ENCODE results near the gene RNASE13.
A peak's percentile ranks its signal among the peaks of the same experiment; 100 is the strongest.

RNASE13 gene

GRCh38 chr14:21072781-21073339, 38.3 kb upstream of the RNASE13 start:
- Histone ChIP-seq H3K36me3 (ENCODE audit: control insufficient read depth, insufficient read depth, low read length) (peaks cover 49% of the 10 kb centered on the region), H3K4me1 (ENCODE audit: control insufficient read depth, insufficient read depth, low read length) (peaks cover 9% of the 10 kb centered on the region), H3K9me3 (ENCODE audit: control insufficient read depth, insufficient read depth, low read depth, low read length) (no peaks in the 10 kb centered on the region), H3K27me3 (ENCODE audit: control insufficient read depth, insufficient read depth, low read length) (peaks cover 11% of the 10 kb centered on the region; the same call in 1 of the 2 replicates), H3K9ac (ENCODE audit: low read length) (no peak overlapping the region), H3K4me3 (ENCODE audit: low read depth, low read length) (no peak overlapping the region), H3K27ac (ENCODE audit: low read depth, low read length) (no peak overlapping the region)

DNA sequence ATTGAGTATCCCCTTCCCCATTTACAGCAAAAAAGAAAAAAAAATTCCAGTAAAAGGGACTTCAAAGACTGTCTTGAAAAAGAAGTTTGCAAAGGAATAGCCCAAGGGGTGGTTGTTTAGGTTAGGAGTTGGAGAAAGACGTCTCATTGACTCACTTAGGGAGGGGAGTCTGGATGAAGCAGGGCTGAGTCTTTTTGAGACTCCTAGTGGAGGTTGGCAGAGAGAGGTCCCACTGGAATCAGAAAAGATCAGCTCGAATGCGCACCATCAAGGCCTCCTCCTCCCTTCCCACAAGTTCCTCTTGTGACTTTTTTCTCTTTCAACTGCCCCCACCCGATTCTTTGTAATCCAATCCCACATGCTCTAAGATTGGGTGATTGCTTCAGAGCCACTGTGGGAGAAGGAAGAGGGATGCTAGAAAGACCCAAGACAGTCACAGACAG, 37.4 kb upstream of the RNASE13 start:
- Histone ChIP-seq H3K36me3 (ENCODE audit: control insufficient read depth, insufficient read depth, low read length) (peaks cover 41% of the 10 kb centered on the region), H3K9me3 (ENCODE audit: control insufficient read depth, insufficient read depth, low read depth, low read length) (no peaks in the 10 kb centered on the region), H3K4me3 (ENCODE audit: low read depth, low read length) (peak overlapping the region; percentile 82), H3K9ac (ENCODE audit: low read length) (peak overlapping the region; percentile 89), H3K27ac (ENCODE audit: low read depth, low read length) (peak overlapping the region; percentile 75; the same call in 1 of the 2 replicates), H3K4me1 (ENCODE audit: control insufficient read depth, insufficient read depth, low read length) (peaks cover 9% of the 10 kb centered on the region), H3K27me3 (ENCODE audit: control insufficient read depth, insufficient read depth, low read length) (peaks cover 18% of the 10 kb centered on the region)

DNA sequence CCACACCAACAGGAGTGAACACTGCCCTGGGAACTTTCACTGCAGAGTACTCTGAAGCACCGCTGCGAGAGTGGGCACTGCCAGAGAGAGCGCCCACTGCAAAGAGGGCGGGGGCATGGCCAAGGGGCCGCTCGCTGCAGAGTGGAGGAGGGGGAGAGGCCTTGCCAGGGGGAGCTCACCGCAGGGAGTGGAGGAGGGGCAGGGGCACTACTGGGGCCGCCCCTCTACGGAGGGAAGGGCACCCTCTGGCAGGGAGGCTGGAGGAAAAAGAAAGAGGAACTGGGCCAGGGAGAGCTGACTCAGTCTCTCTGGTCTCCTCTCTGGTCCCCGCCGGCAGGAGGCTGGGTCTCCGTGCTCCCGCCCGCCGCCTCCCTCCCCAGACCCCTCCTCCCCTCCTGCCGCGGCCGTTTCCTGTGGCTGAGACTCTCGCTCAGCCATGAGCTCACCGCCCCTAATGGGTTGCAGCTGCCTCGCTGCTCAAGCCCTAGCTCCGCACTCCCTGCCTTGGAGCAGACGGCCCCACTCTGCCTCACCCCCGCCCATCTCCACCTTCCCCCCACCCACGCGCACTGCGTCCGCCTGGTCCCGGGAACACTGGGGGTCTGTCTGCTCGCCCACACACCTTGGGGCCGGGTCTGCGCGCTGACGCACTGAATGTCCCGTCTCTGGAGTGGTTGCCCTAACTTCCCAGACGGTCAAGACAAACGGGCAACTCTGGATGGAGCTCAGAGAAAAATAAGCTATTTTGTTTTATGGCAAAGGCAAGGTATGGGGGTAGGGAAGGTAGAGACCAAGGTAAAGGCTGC, 36.8 kb upstream of the RNASE13 start:
- Histone ChIP-seq H3K4me1 (ENCODE audit: control insufficient read depth, insufficient read depth, low read length) (peaks cover 9% of the 10 kb centered on the region), H3K9ac (ENCODE audit: low read length) (peak overlapping the region; percentile 89), H3K9me3 (ENCODE audit: control insufficient read depth, insufficient read depth, low read depth, low read length) (no peaks in the 10 kb centered on the region), H3K27me3 (ENCODE audit: control insufficient read depth, insufficient read depth, low read length) (peaks cover 18% of the 10 kb centered on the region), H3K4me3 (ENCODE audit: low read depth, low read length) (peak overlapping the region; percentile 82), H3K27ac (ENCODE audit: low read depth, low read length) (peak overlapping the region; percentile 75), H3K36me3 (ENCODE audit: control insufficient read depth, insufficient read depth, low read length) (peaks cover 36% of the 10 kb centered on the region)

DNA sequence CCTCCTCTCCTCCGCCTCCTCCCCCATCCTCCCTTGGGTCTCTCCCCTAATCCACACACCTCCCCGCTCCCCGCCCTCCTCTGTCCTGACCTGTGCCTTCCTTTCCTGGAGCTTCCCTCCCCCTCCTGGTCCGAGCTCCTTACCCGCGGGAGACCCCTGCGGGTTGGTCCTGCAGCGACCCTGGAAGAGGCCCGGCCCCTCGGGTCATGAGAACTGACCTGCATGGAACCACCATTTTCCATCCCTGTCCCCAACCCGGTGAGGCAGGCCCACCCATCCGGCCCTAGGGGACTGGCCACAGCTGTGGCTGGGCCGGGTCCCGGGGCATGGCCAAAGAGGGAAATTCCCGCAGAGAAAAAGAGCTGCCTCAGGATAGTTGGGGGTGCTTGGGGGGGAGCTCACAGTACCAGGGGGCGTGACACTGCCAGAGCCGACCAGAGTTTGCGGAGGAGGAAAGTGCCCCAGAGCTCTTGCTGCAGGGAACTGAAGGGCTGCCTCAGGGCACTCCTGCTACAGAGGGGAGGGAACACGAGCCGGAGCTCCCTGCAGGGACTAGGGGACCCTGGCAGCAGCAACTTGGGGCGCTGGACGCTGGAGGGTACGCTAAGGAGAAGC, 36.1 kb upstream of the RNASE13 start:
- Histone ChIP-seq H3K4me1 (ENCODE audit: control insufficient read depth, insufficient read depth, low read length) (peaks cover 9% of the 10 kb centered on the region), H3K36me3 (ENCODE audit: control insufficient read depth, insufficient read depth, low read length) (peaks cover 29% of the 10 kb centered on the region), H3K27ac (ENCODE audit: low read depth, low read length) (peak overlapping the region; percentile 75; the same call in 1 of the 2 replicates), H3K9ac (ENCODE audit: low read length) (peak overlapping the region; percentile 89), H3K4me3 (ENCODE audit: low read depth, low read length) (peak overlapping the region; percentile 82), H3K9me3 (ENCODE audit: control insufficient read depth, insufficient read depth, low read depth, low read length) (no peaks in the 10 kb centered on the region), H3K27me3 (ENCODE audit: control insufficient read depth, insufficient read depth, low read length) (peaks cover 18% of the 10 kb centered on the region)

DNA sequence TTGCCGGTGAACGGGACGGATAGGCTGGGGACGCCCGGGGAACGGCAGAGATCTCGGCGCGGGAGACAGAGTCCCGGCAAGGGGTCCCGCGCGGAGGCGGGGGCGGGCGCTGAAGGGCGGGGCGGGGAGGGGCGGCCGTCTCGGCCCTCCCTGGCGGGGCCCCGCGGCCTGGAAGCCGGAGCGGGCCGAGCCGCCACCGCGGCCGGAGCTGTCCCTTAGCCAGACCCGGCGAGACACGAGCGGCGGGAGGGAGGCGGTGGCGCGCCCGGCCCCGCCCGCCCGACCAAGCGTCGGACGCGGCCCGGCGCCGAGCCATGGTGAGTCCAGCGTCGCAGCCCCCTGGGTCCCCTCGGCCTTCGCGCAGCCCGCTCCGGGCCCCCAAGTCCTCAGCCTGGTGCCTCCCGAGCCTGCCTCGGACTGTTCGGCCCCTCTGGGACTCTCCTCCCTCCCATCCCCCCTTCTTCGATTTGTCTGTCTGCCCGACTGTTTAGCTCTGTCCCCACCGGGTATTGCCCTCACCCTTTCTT, 35.5 kb upstream of the RNASE13 start, which contains the start of gene ARHGEF40:
TSS of gene ARHGEF40 (plus strand) at position 222 of the 527 bp plus-strand sequence. CDS start at position 315, 93 bp downstream.
- H3K27ac ChIP-seq (ENCODE audit: low read depth, low read length): peak within 1 kb of the TSS; percentile 83; the same call in 1 of the 2 replicates
- H3K9ac ChIP-seq (ENCODE audit: low read length): peak within 1 kb of the TSS; percentile 89
- peaks cover 9% of the 10 kb centered on the region for H3K4me1 ChIP-seq (ENCODE audit: control insufficient read depth, insufficient read depth, low read length)
- peak within 1 kb of the TSS; percentile 82 for H3K4me3 ChIP-seq (ENCODE audit: low read depth, low read length)
- H3K36me3 ChIP-seq (ENCODE audit: control insufficient read depth, insufficient read depth, low read length): peaks cover 24% of the 10 kb centered on the region
- H3K9me3 ChIP-seq (ENCODE audit: control insufficient read depth, insufficient read depth, low read depth, low read length): no peaks in the 10 kb centered on the region
- H3K27me3 ChIP-seq (ENCODE audit: control insufficient read depth, insufficient read depth, low read length): peaks cover 18% of the 10 kb centered on the region

- no peaks in the 10 kb centered on the region for H3K9me3 ChIP-seq (ENCODE audit: control insufficient read depth, insufficient read depth, low read depth, low read length)
- peak overlapping the region; percentile 87 for H3K9ac ChIP-seq (ENCODE audit: low read length)
- peaks cover 18% of the 10 kb centered on the region for H3K27me3 ChIP-seq (ENCODE audit: control insufficient read depth, insufficient read depth, low read length)
- peak overlapping the region; percentile 82 for H3K4me3 ChIP-seq (ENCODE audit: low read depth, low read length)
- peak overlapping the region; percentile 83; the same call in 1 of the 2 replicates for H3K27ac ChIP-seq (ENCODE audit: low read depth, low read length)
- peaks cover 17% of the 10 kb centered on the region for H3K36me3 ChIP-seq (ENCODE audit: control insufficient read depth, insufficient read depth, low read length)
- H3K4me1 ChIP-seq (ENCODE audit: control insufficient read depth, insufficient read depth, low read length): peaks cover 9% of the 10 kb centered on the region
Measured at GRCh38 chr14:21069388-21070082, 34.9 kb upstream of the RNASE13 start.

DNA sequence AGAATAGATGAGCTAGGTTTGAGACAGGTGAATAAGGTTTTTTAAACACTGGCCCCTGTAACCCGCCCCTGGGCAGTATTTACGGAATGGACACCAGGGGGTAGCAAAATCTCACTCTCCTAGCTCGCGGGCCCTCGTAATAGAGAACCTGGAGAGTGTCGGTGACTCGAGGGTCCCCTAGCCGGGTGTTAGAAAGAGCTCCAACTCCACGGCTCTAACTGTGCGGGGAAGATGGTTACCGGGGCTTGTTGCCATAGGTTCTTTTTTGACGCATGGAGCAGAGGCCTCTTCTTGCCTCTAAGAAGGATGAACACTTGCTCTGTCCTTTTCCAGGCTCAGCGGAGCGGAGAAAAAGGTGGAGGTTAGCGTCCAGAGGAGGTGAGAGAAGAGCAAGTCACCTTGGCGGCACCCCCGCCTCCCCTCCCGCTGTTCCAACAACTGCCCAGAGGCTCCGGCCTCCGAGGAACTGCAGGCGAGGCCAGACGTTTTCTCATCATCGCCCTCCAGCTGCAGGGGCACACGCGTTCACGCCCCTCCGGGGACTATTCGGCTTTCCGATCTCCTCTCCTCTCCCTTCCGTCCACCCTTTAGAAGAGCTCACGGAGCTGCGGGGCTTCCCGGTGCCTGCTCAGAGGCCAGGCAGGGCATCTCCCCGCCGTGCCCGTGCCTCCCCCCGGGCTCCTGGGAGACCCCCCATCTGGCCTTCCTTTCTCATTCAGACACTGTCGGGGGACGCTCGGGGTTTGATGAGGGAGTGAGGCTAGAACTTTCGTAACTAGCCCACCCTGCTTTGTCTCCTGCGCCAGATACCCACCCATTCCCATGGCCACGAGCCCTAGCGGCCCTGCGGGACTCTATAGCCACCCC, 34.1 kb upstream of the RNASE13 start:
- peaks cover 9% of the 10 kb centered on the region for H3K4me1 ChIP-seq (ENCODE audit: control insufficient read depth, insufficient read depth, low read length)
- H3K4me3 ChIP-seq (ENCODE audit: low read depth, low read length): peak overlapping the region; percentile 82
- peak overlapping the region; percentile 87 for H3K9ac ChIP-seq (ENCODE audit: low read length)
- H3K27ac ChIP-seq (ENCODE audit: low read depth, low read length): peak overlapping the region; percentile 83; the same call in 1 of the 2 replicates
- H3K36me3 ChIP-seq (ENCODE audit: control insufficient read depth, insufficient read depth, low read length): peaks cover 10% of the 10 kb centered on the region; the same call in 1 of the 2 replicates
- H3K27me3 ChIP-seq (ENCODE audit: control insufficient read depth, insufficient read depth, low read length): peaks cover 18% of the 10 kb centered on the region
- no peaks in the 10 kb centered on the region for H3K9me3 ChIP-seq (ENCODE audit: control insufficient read depth, insufficient read depth, low read depth, low read length)

- Histone ChIP-seq H3K9me3 (ENCODE audit: control insufficient read depth, insufficient read depth, low read depth, low read length) (no peaks in the 10 kb centered on the region), H3K27ac (ENCODE audit: low read depth, low read length) (no peak overlapping the region), H3K4me3 (ENCODE audit: low read depth, low read length) (no peak overlapping the region), H3K4me1 (ENCODE audit: control insufficient read depth, insufficient read depth, low read length) (peaks cover 10% of the 10 kb centered on the region), H3K36me3 (ENCODE audit: control insufficient read depth, insufficient read depth, low read length) (no peaks in the 10 kb centered on the region), H3K9ac (ENCODE audit: low read length) (no peak overlapping the region), H3K27me3 (ENCODE audit: control insufficient read depth, insufficient read depth, low read length) (peaks cover 18% of the 10 kb centered on the region)
Measured at GRCh38 chr14:21066882-21067502, 32.4 kb upstream of the RNASE13 start.

- no peak overlapping the region for H3K27ac ChIP-seq (ENCODE audit: low read depth, low read length)
- peaks cover 11% of the 10 kb centered on the region for H3K27me3 ChIP-seq (ENCODE audit: control insufficient read depth, insufficient read depth, low read length)
- no peak overlapping the region for H3K4me3 ChIP-seq (ENCODE audit: low read depth, low read length)
- peaks cover 7% of the 10 kb centered on the region; the same call in 1 of the 2 replicates for H3K4me1 ChIP-seq (ENCODE audit: control insufficient read depth, insufficient read depth, low read length)
- H3K9ac ChIP-seq (ENCODE audit: low read length): no peak overlapping the region
- no peaks in the 10 kb centered on the region for H3K9me3 ChIP-seq (ENCODE audit: control insufficient read depth, insufficient read depth, low read depth, low read length)
- no peaks in the 10 kb centered on the region for H3K36me3 ChIP-seq (ENCODE audit: control insufficient read depth, insufficient read depth, low read length)
Measured at GRCh38 chr14:21063479-21063878, 28.9 kb upstream of the RNASE13 start.
